Calu3 (cell line): ENCODE results near the gene CYP27C1. TPM values are rescaled to one million over a fixed set of nuclear protein-coding genes. Genes with fewer than 3 reads are reported as not detected.

Source experiments
- BruUV-seq: library from RNA; stranded (reverse); fragments of 400-500 nt; replicated peaks from 2 replicates; lab custom pipeline; 2021; lab: Mats Ljungman, UMichigan
- CTCF ChIA-PET: fragments of 300-600 bp; sonication (Branson Sonifier 250); formaldehyde crosslinking; loops from one replicate; lab custom pipeline; 2022; ENCODE audit warnings: antibody characterized with exemption; lab: Charles Lee
- DNase-seq: peaks from one replicate; pipeline ENCODE4 v3.0.0; 2022
- H3K27ac Mint-ChIP-seq: one replicate; pipeline ENCODE4 v1.8.0; 2022; ENCODE audit warnings: mixed read lengths; ENCODE audit not compliant: unreplicated experiment
- H3K27me3 Mint-ChIP-seq: one replicate; pipeline ENCODE4 v1.8.0; 2022; ENCODE audit warnings: mixed read lengths; ENCODE audit not compliant: unreplicated experiment
- H3K36me3 Mint-ChIP-seq: one replicate; pipeline ENCODE4 v1.8.0; 2022; ENCODE audit warnings: mild to moderate bottlenecking, moderate library complexity, mixed read lengths; ENCODE audit not compliant: insufficient read depth, unreplicated experiment
- H3K4me1 Mint-ChIP-seq: one replicate; pipeline ENCODE4 v1.8.0; 2022; ENCODE audit warnings: mild to moderate bottlenecking, low read depth, mixed read lengths; ENCODE audit not compliant: unreplicated experiment
- H3K4me3 Mint-ChIP-seq: one replicate; pipeline ENCODE4 v1.8.0; 2022; ENCODE audit warnings: mild to moderate bottlenecking, low read depth, moderate library complexity, mixed read lengths; ENCODE audit not compliant: unreplicated experiment
- H3K9me3 Mint-ChIP-seq: one replicate; pipeline ENCODE4 v1.8.0; 2022; ENCODE audit warnings: low read depth, mixed read lengths; ENCODE audit not compliant: unreplicated experiment
- CTCF ChIP-seq: fragments of 200-600 bp; IDR thresholded peaks from one replicate; pipeline ENCODE4 v1.8.0; 2022; ENCODE audit warnings: antibody characterized with exemption; ENCODE audit not compliant: unreplicated experiment
- intact Hi-C: fragments of 100-400 bp; cut with micrococcal nuclease; formaldehyde crosslinking; loops from one replicate; pipeline ENCODE4 v1.10.0; 2022; ENCODE audit not compliant: unreplicated experiment
- total RNA-seq: library from RNA; stranded (reverse); gene quantifications from 2 replicates; pipeline ENCODE4 v1.2.3, GENCODE V29; 2022

The CYP27C1 gene
- total RNA-seq, 1 experiment from 2014 or later: 0.07 TPM

DNA sequence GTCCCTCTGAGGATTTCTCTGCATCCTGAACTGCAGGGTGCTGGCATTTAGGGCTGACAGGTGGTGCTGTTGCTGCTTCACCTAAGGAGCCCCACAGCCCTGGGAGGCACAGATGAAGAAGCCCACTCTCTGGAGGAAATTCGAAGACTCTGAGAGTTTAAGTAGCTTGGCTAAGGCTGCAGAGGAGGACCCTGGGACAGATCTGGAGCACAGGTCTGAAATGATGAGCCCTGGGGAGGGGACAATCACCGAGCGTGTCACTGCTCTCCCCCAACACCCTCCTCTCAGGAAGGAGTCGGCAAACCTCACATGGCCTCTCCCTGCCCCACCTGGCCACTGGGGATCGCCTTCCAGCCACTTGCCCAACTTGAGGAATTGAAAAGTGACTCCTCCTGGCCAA is 18.6 kb downstream of the CYP27C1 start:
- no peak overlapping the region for H3K4me3 Mint-ChIP-seq
- H3K4me1 Mint-ChIP-seq: peaks cover 8% of the 10 kb centered on the region
- CTCF ChIA-PET: no interaction called here
- intact Hi-C loops: no loop called here
- no peak for DNase-seq
- no peak overlapping the region for H3K27ac Mint-ChIP-seq
- no peaks in the 10 kb centered on the region for H3K9me3 Mint-ChIP-seq
- BruUV-seq: no TSS peak
- no peak for TF ChIP-seq CTCF
- peaks cover 13% of the 10 kb centered on the region for H3K27me3 Mint-ChIP-seq
- peaks cover 7% of the 10 kb centered on the region for H3K36me3 Mint-ChIP-seq

GRCh38 chr2:127200962-127201361 is 19.1 kb downstream of the CYP27C1 start:
- H3K4me3 Mint-ChIP-seq: no peak overlapping the region
- intact Hi-C loops: no loop called here
- no TSS peak for BruUV-seq
- peaks cover 8% of the 10 kb centered on the region for H3K4me1 Mint-ChIP-seq
- peaks cover 7% of the 10 kb centered on the region for H3K36me3 Mint-ChIP-seq
- H3K27me3 Mint-ChIP-seq: peaks cover 13% of the 10 kb centered on the region
- H3K27ac Mint-ChIP-seq: no peak overlapping the region
- no peak for TF ChIP-seq CTCF
- no peak for DNase-seq
- CTCF ChIA-PET: interaction anchor here (0.6 kb wide), 1 partner anchor 16 kb away, joined by 3 read pairs; no protein-coding TSS in a partner anchor
- H3K9me3 Mint-ChIP-seq: no peaks in the 10 kb centered on the region

DNA sequence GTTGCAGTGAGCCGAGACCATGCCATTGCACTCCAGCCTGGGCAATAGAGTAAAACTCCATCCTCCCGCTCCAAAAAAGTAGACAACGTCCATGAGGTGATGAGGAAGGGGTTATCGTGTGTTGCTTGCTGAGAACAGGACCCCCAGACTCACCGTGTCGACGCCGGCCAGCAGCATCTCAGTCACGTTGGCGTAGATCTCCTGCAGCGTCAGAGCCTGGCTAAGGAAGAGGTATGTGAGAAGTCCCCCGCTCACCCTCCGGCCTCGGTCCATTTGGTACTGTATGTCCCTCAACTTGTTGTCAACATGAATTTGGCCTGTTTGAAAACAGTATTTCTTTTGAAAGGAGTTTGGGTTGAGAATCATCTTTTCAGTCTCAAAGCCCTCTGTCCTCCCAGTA is 20.9 kb downstream of the CYP27C1 start:
- intact Hi-C loops: loop anchor here (5.0 kb wide), 1 partner anchor 448 kb away; the partner anchor contains the start of gene GPR17
- Mint-ChIP-seq H3K27me3 (peaks cover 25% of the 10 kb centered on the region), H3K4me3 (no peak overlapping the region), H3K4me1 (peaks cover 8% of the 10 kb centered on the region), H3K36me3 (peaks cover 7% of the 10 kb centered on the region), H3K9me3 (no peaks in the 10 kb centered on the region), H3K27ac (no peak overlapping the region)
- no TSS peak for BruUV-seq
- no peak for TF ChIP-seq CTCF
- no peak for DNase-seq
- CTCF ChIA-PET: interaction anchor here (0.6 to 0.8 kb wide), 2 partner anchors 94 to 550 kb away, joined by 4 to 7 read pairs; partner anchors contain the start of gene ERCC3

- CTCF ChIA-PET: interaction anchor here (0.6 to 1.6 kb wide), 20 partner anchors 13 to 1795 kb away, joined by 3 to 39 read pairs (median 4); partner anchors contain the start of genes BIN1 and ERCC3
- TF ChIP-seq CTCF: peak; percentile 41
- H3K4me1 Mint-ChIP-seq: peaks cover 8% of the 10 kb centered on the region
- H3K27ac Mint-ChIP-seq: peak overlapping the region; percentile 2
- BruUV-seq: no TSS peak
- H3K9me3 Mint-ChIP-seq: no peaks in the 10 kb centered on the region
- intact Hi-C loops: loop anchor here (1.0 to 5.0 kb wide), 3 partner anchors 97 to 450 kb away; partner anchors contain the start of genes ERCC3 and GPR17
- H3K27me3 Mint-ChIP-seq: peaks cover 26% of the 10 kb centered on the region
- H3K4me3 Mint-ChIP-seq: peak overlapping the region; percentile 75
- peaks cover 7% of the 10 kb centered on the region for H3K36me3 Mint-ChIP-seq
- DNase-seq: peak; percentile 87
These were observed 22.4 kb downstream of the CYP27C1 start for GRCh38 chr2:127197475-127198385.
